ENCODE results near the gene MEIS1.

MEIS1 gene

GRCh38 chr2:66569321-66569851, 134.5 kb downstream of the MEIS1 start (continued):
- TF ChIP-seq BCL11A (tag by site-specific recombination; IDR thresholded peaks at IDR 0.05; ENCODE audit: low read depth) (no peak), ZNF580 (tag by site-specific recombination; IDR thresholded peaks at IDR 0.05) (no peak), ZNF488 (tag by site-specific recombination; IDR thresholded peaks at IDR 0.05) (no peak), KLF16 (tag by site-specific recombination; IDR thresholded peaks at IDR 0.05) (no peak), ZFP41 (tag by site-specific recombination; IDR thresholded peaks at IDR 0.05; ENCODE audit: borderline replicate concordance) (no peak), ZFHX2 (tag by site-specific recombination; conservative IDR thresholded peaks at IDR 0.05) (no peak), ZNF76 (tag by site-specific recombination; IDR thresholded peaks at IDR 0.05; ENCODE audit: borderline replicate concordance, low read depth) (no peak), ZIC2 (tag by site-specific recombination; IDR thresholded peaks at IDR 0.05) (no peak), ZNF792 (tag by site-specific recombination; IDR thresholded peaks at IDR 0.05) (no peak), ZNF416 (tag by site-specific recombination; IDR thresholded peaks at IDR 0.05) (no peak), ZBTB10 (tag by site-specific recombination; IDR thresholded peaks at IDR 0.05) (no peak), ZNF830 (tag by site-specific recombination; IDR thresholded peaks at IDR 0.05; ENCODE audit: low read depth) (no peak), PRDM6 (tag by site-specific recombination; IDR thresholded peaks at IDR 0.05) (peak; percentile 84), KLF7 (tag by site-specific recombination; IDR thresholded peaks at IDR 0.05; ENCODE audit: borderline replicate concordance) (no peak), GLI4 (tag by site-specific recombination; IDR thresholded peaks at IDR 0.05) (no peak), SCRT1 (tag by site-specific recombination; IDR thresholded peaks at IDR 0.05; ENCODE audit: borderline replicate concordance) (no peak), GLIS2 (tag by site-specific recombination; IDR thresholded peaks at IDR 0.05) (no peak), ZNF211 (tag by site-specific recombination; IDR thresholded peaks at IDR 0.05; ENCODE audit: low read depth) (no peak), ZNF707 (tag by site-specific recombination; IDR thresholded peaks at IDR 0.05) (no peak), ZNF404 (tag by site-specific recombination; IDR thresholded peaks at IDR 0.05) (no peak), ZNF362 (tag by site-specific recombination; IDR thresholded peaks at IDR 0.05) (0 out of 2 replicates have a peak, but pooled peaks have one; percentile 41), ZNF600 (tag by site-specific recombination; IDR thresholded peaks at IDR 0.05) (no peak), ZNF114 (tag by site-specific recombination; IDR thresholded peaks at IDR 0.05) (no peak), ZNF692 (tag by site-specific recombination; IDR thresholded peaks at IDR 0.05) (no peak), ZNF548 (tag by site-specific recombination; IDR thresholded peaks at IDR 0.05) (no peak), ZNF777 (tag by site-specific recombination; IDR thresholded peaks at IDR 0.05; ENCODE audit: borderline replicate concordance) (no peak), ZBTB11 (tag by site-specific recombination; conservative IDR thresholded peaks at IDR 0.05; ENCODE audit: low read depth) (no peak), ZNF10 (tag by site-specific recombination; IDR thresholded peaks at IDR 0.05) (no peak), ZNF776 (tag by site-specific recombination; IDR thresholded peaks at IDR 0.05; ENCODE audit: borderline replicate concordance) (no peak), EGR2 (tag by site-specific recombination; IDR thresholded peaks at IDR 0.05; ENCODE audit: low read depth) (no peak)

Data from HEK293 (cell line).